ENCODE data around the gene TBPL1.
"Not testable (repeated sequence)": the region's sequence is repeated elsewhere in the genome, so short reads cannot be mapped to it uniquely, and the experiment has no call there.

The TBPL1 gene

GRCh38 chr6:133954657-133955576 is 1.9 kb downstream of the TBPL1 start:
- DNase-seq: no peak

DNA sequence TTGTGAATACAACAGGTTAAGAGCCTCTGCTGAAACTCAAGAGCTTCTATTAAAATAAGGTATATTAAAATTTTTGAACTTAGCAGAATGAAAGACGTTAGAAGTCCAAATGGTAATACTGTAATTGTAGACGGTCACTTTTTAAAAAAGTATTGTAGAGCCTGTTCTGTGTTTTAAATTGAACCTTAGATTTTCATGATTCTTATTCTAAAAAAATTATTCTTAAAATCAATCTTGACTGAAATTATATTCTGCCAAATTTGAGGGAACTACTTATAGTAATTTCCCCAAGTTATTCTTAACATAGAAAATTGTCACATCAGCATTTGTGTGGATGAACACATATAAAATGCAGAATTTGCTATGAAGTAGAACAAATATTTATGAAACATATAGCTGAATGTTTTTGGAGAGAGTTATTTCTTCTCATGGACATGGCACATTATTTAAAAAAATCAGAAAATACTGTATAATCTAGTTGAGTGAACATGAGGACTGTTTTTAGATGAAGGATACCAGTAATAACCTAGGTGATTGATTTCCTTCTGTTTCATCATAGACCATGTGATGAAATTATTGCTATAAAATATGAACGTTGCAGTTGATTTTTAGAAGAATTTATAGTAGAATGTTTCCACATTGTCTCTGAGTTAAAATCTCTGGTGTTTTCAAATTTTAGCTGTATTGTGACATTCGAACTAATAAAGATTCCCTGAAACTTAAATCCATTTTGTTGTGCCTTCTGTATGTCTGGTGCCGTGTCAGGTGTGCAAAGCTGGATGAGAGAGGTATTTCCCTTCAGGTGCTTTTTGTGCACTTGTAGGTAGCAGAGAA is 2.8 kb downstream of the TBPL1 start:
- DNase-seq: no peak

GRCh38 chr6:133956416-133957049 is 3.5 kb downstream of the TBPL1 start:
- no peak for DNase-seq

DNA sequence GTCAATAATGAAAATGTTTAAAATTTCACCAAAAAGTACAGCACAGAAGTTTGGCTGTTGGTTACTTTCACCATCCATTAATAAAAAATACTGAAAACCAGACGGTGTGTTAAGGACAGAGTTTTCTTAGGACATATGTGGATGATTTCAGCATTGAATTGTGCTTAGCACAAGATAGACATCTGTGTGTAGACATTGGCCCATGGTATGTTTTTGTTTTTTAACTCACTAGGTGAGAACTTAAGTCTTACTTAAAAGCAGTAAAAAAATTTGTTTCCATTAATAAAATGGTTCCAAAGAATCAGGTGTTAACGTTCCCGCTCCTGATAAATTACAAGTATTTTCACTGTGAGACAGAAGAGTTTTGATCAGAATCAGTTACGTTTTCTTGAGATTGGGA is 4.2 kb downstream of the TBPL1 start:
- no peak for DNase-seq

GRCh38 chr6:133957780-133958242 is 4.8 kb downstream of the TBPL1 start:
- no peak for DNase-seq

DNA sequence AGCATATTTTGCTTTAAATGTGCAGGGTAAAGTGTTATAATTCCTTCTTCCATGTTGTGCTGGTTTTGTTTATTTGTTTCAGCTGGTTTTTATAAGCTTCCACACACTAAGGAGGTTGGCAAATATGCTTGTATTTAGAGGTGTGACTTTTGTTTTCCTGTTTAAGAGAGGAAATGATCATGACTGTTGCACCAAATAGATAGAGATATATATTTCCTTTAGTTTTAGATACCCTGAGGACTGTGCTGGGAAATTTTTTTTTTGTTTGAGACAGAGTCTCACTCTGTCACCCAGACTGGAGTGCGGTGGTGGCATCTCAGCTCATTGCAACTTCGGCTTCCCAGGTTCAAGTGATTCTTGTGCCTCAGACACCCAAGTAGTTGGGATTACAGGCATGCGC is 5.8 kb downstream of the TBPL1 start:
- DNase-seq: no peak

DNA sequence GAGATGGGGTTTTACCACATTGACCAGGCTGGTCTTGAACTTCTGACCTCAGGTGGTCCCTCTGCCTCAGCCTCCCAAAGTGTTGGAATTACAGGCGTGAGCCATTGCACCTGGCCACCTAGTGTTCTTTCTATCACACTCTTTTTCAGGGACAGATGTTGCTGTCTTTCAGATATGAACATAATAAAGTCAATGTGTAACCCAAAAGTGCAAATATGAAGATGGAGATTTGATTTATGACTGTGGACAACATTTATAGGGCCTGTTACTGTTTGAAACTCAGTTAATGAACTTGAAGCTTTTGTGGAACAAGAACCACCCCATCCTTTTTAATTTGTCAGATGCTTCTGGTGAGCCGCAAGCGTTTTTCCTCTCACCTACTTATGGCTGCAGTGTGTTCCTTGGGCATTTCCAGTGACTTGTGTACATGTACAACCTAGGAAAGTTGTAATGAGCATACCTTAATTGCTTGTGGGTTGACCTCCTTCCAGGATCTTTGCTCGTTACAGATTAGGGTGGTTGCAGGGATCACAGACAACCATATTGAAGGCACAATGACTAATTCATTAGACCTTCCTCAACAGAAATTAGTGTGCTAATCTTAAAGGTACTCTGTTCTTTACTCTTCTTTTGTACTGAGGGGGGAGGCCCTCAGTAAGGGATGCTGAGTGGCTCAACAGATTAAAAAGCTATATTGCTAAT is 6.8 kb downstream of the TBPL1 start:
- no peak for DNase-seq

DNA sequence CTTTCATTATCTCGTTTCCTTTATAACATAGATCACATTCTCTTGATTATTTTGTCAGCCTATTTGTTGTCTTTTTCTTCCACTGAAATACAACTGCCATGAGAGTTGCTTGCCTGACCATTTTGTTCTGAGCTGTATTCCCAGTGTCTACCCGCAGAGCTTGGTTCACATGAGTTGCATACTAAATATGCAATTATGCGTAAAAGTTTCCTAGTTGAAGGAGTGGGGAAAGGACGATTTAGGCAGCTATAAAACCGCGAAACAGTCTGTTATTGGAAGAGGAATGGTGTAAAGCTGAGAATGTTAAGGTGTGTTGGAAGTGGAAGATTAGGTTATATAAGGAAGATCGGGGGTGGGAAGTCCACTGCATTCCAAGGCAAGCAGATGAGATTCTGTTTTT is 8.8 kb downstream of the TBPL1 start:
- no peak for DNase-seq

DNA sequence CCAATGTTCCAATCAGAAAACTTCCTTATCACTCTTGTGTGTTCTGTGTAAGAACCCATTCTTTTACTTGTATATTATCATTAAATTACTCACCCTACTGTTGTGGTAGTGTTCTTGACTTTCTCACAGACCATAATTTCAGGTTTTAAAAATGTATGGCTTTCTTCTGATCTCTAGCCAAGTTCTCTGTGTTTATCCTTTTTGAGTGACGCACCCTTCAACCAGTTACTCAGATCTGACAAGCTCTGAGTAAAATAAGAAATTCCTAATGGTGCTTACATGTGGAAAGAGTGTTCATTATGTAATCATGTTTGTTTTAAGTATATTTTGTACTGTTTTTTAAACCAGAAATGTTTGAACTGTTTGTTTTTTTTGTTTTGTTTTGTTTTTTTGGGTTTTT is 11.0 kb downstream of the TBPL1 start:
- no peak for DNase-seq

DNA sequence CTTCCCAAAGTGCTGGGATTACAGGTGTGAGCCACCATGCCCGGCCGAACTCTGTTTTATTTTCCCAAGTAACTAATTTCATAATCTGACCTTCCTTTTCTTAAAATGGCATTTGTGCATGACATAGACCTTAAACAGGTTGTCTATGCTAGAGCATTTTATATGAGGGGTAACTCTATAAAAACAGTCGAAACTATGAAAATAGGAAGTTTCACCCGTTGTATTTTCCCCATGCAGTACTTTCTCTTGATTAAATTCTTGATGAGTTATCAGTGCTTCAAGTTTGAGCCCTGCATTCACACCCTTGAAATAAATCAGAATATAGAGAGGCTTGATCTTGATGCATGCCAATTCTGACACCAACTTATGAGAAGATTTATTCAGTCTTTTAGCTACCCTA is 11.7 kb downstream of the TBPL1 start:
- DNase-seq: no peak

DNA sequence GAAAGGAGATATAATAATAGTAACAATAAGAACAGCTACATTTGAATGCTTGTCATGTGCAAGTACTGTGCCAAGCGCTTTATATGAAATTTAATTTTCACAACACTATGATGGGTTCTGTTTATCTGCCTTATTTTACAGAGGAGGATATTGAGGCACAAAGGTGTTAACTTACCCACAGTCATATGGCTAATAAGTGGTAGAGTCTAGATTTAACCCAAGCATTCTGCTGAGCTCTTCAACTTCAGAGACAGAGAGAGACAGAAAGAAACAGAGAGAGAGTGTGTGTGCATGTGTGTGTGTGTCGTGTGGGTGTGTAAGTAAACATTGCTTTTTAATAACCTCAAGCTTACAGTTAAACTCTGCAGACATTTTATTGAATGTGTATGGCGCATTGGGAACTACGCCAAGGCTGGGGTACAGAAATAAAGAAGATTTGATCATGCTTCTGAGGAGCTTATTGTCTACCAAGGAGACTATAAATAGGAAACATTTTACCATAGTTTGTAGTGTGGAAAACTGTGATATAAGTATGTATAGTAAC is 12.9 kb downstream of the TBPL1 start:
- DNase-seq: no peak

DNA sequence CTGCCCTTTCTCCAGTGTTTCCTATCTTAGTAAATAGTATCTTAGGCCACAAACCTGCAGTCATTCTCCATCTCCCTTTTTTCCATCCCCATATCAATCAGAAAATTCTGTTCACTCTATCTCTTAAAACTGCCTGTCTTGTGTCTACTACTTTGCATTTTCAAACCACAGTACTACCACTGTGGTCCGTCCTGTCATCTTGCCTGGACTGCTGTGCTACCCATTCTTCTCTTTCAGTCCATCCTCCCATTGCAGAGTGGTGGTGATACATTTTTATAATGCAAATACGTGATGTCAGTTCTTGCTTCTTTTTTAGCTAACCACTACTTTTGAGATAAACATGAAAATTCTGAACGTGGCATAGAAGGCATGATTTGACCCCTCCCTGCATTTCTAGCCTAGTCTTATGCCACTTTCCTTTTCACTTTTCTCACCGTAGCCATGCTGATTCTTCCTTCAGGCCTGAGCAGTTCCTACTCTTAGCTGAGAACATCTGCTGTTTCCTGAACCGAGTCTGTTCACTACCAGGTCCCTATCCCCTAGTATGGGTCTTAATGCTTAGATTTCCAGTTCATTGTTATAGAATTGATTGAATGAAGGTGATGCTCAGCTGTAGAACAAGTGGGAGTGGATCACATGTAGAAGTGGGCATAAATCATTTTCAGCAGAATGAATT is 13.8 kb downstream of the TBPL1 start:
- DNase-seq: no peak

DNA sequence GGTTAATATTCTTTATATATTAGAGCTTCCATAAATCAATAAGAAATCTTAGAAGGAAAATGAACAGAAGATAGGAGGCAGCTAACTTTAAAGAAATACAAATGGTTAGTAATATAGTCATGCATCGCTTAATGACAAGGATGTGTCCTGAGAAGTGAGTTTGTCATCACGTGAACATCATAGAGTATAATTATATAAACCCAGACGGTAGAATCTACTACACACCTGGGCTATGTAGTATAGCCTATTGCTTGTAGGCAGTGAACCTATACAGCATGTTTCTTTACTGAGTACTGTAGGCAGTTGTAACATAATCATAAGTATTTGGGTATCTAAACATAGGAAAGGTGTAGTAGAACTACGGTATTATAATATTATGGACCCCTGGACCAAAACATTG is 14.3 kb downstream of the TBPL1 start:
- DNase-seq: no peak

GRCh38 chr6:133967835-133968234 is 14.8 kb downstream of the TBPL1 start:
- DNase-seq: not testable (repeated sequence)

DNA sequence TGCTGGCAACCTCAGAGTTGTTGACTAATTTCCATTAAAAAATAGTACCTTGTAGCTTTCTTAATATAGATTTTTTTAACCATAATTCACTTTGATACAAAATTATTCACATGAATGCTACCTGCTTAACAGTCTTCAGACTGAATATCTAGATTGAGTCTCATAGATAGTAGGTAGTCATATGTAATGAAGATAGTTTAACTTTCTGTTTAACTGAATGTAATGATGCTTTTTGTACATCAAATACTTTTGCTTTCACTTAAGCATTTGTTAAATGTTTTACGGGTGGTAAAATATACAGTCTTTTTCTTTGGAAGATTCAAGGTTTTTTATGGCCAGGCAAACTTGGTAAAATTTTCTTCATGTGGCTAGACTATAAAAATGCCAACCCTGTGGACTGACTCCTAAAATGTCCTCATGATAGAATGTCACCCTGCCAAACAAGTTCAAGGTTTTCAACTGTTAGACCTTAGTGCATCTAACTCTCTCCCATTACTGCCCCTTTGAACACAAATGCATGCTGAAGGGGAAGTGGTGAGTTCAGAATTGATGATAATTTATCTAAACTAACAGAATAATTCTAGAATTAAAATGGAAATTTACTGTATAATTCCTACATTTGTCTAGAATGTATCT is 16.4 kb downstream of the TBPL1 start:
- no peak for DNase-seq

GRCh38 chr6:133969921-133970295 is 16.9 kb downstream of the TBPL1 start:
- DNase-seq: no peak

DNA sequence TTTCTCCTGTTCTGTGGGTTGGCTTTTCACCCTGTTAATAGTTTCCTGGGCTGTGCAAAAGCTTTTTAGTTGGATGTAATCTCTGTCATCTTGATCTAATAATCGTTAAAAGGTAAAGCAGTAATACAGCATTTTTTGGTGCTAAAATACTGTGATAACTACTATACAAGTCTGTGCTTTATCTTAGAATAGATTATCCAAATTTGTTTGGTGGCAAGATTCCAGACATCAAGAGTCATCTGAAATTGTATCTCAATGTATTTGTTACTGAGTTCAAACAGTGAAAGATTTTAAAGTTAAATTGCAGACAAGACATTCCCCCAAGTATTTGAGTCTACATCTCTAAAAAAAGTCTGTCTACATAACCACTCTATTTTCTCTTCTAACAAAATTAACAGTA is 18.8 kb downstream of the TBPL1 start:
- no peak for DNase-seq

DNA sequence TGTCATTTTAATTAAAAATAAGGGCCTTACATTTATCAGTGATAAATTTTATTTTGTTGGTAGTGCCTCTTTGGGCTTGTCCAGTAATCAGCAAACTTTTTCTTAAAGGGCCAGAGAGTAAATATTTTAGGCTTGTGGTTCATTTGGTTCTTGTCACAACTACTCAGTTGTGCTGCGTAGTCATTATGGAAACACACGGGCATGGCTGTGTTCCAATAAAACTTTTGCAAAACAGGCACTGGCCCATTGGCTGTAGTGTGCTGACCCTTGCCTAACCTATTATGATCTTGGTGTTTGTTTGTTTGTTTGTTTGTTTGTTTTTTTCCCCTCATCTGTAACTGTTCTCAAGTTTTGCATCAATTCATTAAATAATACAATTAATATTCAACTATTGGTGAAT is 19.4 kb downstream of the TBPL1 start:
- no peak for DNase-seq

DNA sequence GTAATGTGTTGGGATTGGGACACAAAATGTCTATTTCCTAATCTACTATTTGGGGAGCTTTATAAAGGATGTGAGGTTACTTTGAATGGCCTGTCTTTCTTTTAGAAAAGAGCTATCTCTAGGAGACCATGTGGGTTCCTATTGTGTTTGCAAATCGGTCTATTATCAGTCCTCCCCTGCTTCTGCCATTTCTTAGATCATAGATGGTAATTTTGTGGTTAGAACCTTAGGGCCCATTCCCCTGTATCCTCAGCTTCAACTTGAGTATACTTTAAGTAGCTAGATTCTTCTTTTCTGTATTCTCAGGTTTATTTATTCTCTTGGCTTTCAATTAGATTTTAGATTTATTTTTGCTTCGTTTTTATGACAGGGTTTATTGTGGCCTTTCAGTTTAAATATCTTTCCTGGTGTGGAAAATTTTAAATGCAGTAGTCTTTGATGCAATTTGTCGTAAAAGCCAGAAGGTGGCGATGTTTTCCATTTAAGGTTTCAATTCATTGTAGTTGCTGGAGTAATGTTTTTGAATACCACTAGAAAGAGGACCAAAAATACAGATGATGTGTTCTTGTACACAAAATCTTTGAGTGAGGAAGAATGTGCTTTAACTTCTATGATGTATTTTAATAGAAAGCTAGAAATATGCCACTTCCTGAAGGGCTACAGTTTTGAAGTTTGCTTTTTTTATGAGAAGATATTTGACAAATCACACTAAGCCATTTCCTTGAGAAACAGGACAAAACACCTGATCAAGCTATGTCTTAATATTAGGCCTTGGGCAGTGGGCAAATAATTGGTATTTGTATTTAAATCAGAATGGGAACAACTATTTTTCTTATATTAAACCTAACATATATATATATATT is 20.3 kb downstream of the TBPL1 start:
- DNase-seq: no peak
